Measurements from ENCODE around the gene STK16. TPM values are rescaled to one million over a fixed set of nuclear protein-coding genes. Genes with fewer than 3 reads are reported as not detected.

STK16 gene
- total RNA-seq, 1 donor from 2014 or later, result 17.5 TPM

DNA sequence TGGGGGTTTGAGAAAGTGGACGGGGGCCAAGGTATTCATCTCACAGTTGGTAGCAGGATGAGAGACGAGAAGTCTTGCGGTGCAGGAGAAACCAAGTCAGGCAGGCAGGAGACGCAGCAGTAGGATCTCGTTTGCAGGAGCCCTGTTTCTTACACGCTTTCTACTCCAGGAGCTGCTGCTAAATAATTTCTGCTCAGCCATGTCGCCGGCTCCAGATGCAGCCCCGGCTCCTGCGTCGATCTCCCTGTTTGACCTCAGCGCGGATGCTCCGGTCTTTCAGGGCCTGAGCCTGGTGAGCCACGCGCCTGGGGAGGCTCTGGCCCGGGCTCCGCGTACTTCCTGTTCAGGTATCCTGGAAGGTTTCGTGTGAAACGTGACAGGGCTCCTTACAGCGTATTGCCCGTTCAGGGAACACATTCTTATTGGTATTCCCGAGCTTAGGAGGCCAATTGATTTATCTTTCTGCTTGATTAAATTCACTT is 15.2 kb upstream of the STK16 start:
- peak overlapping the region; percentile 76 for H3K4me3 ChIP-seq (ENCODE audit: low read depth, low read length)
- DNase-seq (ENCODE audit: low read depth), result no peak

DNA sequence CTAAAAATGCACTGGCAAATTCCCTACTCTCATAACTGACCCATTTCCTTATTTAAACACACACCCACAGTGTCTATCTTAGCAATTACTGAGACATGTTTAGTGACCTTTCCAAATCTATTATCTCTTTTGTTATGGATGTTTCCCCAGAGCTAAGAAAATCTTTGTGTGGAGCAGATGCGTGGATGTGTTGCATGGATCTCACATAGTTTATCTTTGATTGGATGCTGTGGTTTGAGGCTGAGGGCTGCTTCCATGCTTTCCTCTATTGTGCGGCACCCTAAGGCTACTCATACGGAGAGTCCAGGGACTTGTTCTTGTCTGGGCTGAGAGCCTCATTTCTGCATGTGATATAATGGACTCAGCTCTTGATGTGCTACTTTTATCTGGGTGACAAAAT is 10.9 kb upstream of the STK16 start:
- no peak overlapping the region for H3K4me3 ChIP-seq (ENCODE audit: low read depth, low read length)
- no peak for DNase-seq (ENCODE audit: low read depth)
- TF ChIP-seq, protein P1, sequence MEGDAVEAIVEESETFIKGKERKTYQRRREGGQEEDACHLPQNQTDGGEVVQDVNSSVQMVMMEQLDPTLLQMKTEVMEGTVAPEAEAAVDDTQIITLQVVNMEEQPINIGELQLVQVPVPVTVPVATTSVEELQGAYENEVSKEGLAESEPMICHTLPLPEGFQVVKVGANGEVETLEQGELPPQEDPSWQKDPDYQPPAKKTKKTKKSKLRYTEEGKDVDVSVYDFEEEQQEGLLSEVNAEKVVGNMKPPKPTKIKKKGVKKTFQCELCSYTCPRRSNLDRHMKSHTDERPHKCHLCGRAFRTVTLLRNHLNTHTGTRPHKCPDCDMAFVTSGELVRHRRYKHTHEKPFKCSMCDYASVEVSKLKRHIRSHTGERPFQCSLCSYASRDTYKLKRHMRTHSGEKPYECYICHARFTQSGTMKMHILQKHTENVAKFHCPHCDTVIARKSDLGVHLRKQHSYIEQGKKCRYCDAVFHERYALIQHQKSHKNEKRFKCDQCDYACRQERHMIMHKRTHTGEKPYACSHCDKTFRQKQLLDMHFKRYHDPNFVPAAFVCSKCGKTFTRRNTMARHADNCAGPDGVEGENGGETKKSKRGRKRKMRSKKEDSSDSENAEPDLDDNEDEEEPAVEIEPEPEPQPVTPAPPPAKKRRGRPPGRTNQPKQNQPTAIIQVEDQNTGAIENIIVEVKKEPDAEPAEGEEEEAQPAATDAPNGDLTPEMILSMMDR (conservative IDR thresholded peaks at IDR 0.05; ENCODE audit: low read depth, low read length), result no peak

More for the DNA sequence above, 15.2 kb upstream of the STK16 start:
- TF ChIP-seq, protein P1 (conservative IDR thresholded peaks at IDR 0.05; ENCODE audit: low read depth, low read length), result no peak

DNA sequence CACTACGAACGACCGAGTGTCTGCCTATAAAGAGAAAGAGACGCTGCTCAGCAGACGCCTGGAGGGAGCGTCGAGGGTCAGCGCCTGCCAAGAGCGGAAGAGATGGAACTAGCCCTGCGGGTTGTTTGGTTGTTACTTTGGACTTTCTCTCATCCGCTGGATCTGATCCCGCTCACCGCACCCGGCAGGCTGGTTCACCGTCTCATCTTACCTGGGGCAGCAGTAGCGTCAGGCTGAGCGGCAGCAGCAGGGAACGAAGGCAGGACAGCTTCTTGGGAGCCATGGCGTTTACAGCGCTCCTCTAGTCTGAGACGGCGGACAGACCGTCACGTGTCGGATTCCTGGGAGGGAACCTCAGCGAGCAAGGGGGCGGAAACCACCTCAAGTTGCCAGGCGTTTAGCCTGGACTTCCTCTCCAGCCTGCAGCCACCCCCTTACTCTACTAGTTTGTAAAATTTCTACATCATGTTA is 2.0 kb upstream of the STK16 start:
- DNase-seq (ENCODE audit: low read depth), result no peak
- TF ChIP-seq, protein P1 (conservative IDR thresholded peaks at IDR 0.05; ENCODE audit: low read depth, low read length), result no peak
- H3K4me3 ChIP-seq (ENCODE audit: low read depth, low read length), result peak overlapping the region; percentile 61

DNA sequence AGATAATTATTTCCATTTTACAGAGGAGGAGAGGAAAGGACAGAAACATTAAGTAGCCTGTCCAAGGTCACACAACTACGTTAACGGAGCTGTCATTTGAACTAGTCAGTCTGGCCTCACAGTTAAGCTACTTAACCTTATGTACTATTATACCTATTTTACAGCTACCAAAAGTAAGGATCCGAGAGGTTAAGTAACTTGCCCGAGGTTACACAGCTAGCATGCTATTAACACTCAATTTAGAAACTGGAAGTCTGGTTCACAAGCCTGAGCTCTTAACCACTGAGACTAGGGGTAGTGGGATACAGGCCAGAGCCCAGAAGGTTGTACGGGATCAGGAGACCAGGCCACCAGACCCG is 511 bp upstream of the STK16 start:
- peak overlapping the region; percentile 96 for H3K4me3 ChIP-seq (ENCODE audit: low read depth, low read length)
- TF ChIP-seq, protein P1 (conservative IDR thresholded peaks at IDR 0.05; ENCODE audit: low read depth, low read length), result no peak
- no peak for DNase-seq (ENCODE audit: low read depth)

- DNase-seq (ENCODE audit: low read depth), result no peak
- peak overlapping the region; percentile 96 for H3K4me3 ChIP-seq (ENCODE audit: low read depth, low read length)
- TF ChIP-seq, protein P1 (conservative IDR thresholded peaks at IDR 0.05; ENCODE audit: low read depth, low read length), result no peak
These were observed 586 bp downstream of the STK16 start for GRCh38 chr2:219245899-219246230.

- no peak for DNase-seq (ENCODE audit: low read depth)
- H3K4me3 ChIP-seq (ENCODE audit: low read depth, low read length), result peak overlapping the region; percentile 96
- TF ChIP-seq, protein P1 (conservative IDR thresholded peaks at IDR 0.05; ENCODE audit: low read depth, low read length), result no peak
These were observed 1.3 kb downstream of the STK16 start for GRCh38 chr2:219246559-219246958.
